Astrocyte (in vitro differentiated cells and primary cell): ENCODE results near the gene FNDC11. TPM values are rescaled to one million over a fixed set of nuclear protein-coding genes. Genes with fewer than 3 reads are reported as not detected.

Experiments used
- DNase-seq: peaks from one replicate; pipeline ENCODE4 v3.0.0-alpha.2; 2010; ENCODE audit warnings: low read depth
- FAIRE-seq: peaks from 2 replicates; lab custom pipeline; 2011; peaks lifted over from hg19 to GRCh38; lab: Jason Lieb, UNC
- H2AFZ ChIP-seq: 2 replicates; pipeline ENCODE4 v1.6.0; 2012; ENCODE audit warnings: low read depth, low read length, inconsistent platforms
- H3K27ac ChIP-seq: 2 replicates; pipeline ENCODE4 v1.5.1; 2011; ENCODE audit warnings: low read depth, low read length, inconsistent platforms
- H3K27me3 ChIP-seq: 2 replicates; pipeline ENCODE4 v1.6.0; 2011; ENCODE audit warnings: low read length, inconsistent platforms; ENCODE audit not compliant: insufficient read depth
- H3K36me3 ChIP-seq: 2 replicates; pipeline ENCODE4 v1.5.1; 2011; ENCODE audit warnings: low read length, inconsistent platforms; ENCODE audit not compliant: insufficient read depth
- H3K4me1 ChIP-seq: 2 replicates; pipeline ENCODE4 v1.5.1; 2011; ENCODE audit warnings: low read length, inconsistent platforms; ENCODE audit not compliant: insufficient read depth
- H3K4me2 ChIP-seq: 2 replicates; pipeline ENCODE4 v1.6.0; 2012; ENCODE audit warnings: low read length, inconsistent platforms
- H3K4me3 ChIP-seq: 2 replicates; pipeline ENCODE4 v1.5.1; 2011; ENCODE audit warnings: low read depth, mild to moderate bottlenecking, low read length, inconsistent platforms; ENCODE audit not compliant: insufficient read depth
- H3K79me2 ChIP-seq: 2 replicates; pipeline ENCODE4 v1.6.0; 2012; ENCODE audit warnings: mild to moderate bottlenecking, low read length, inconsistent platforms; ENCODE audit not compliant: insufficient read depth
- H3K9ac ChIP-seq: 2 replicates; pipeline ENCODE4 v1.6.0; 2012; ENCODE audit warnings: mild to moderate bottlenecking, low read length, inconsistent platforms
- H3K9me3 ChIP-seq: 2 replicates; pipeline ENCODE4 v1.5.1; 2012; ENCODE audit warnings: low read depth, mild to moderate bottlenecking, low read length, inconsistent platforms; ENCODE audit not compliant: insufficient read depth
- H4K20me1 ChIP-seq: 2 replicates; pipeline ENCODE4 v1.6.0; 2012; ENCODE audit warnings: low read length, inconsistent platforms; ENCODE audit not compliant: insufficient read depth
- H3K27ac Mint-ChIP-seq: one replicate; pipeline ENCODE4 v1.8.0; 2021; ENCODE audit warnings: mild to moderate bottlenecking, mixed read lengths; ENCODE audit not compliant: unreplicated experiment
- H3K27me3 Mint-ChIP-seq: one replicate; pipeline ENCODE4 v1.8.0; 2021; ENCODE audit warnings: low read depth, mixed read lengths; ENCODE audit not compliant: unreplicated experiment
- H3K36me3 Mint-ChIP-seq: one replicate; pipeline ENCODE4 v1.8.0; 2021; ENCODE audit warnings: low read depth, mixed read lengths; ENCODE audit not compliant: unreplicated experiment
- H3K4me1 Mint-ChIP-seq: one replicate; pipeline ENCODE4 v1.8.0; 2021; ENCODE audit warnings: low read depth, mixed read lengths; ENCODE audit not compliant: unreplicated experiment
- H3K4me3 Mint-ChIP-seq: one replicate; pipeline ENCODE4 v1.8.0; 2021; ENCODE audit warnings: mild to moderate bottlenecking, moderate library complexity, mixed read lengths; ENCODE audit not compliant: unreplicated experiment
- H3K9me3 Mint-ChIP-seq: one replicate; pipeline ENCODE4 v1.8.0; 2021; ENCODE audit warnings: mild to moderate bottlenecking, mixed read lengths; ENCODE audit not compliant: unreplicated experiment
- CTCF ChIP-seq: IDR thresholded peaks from 2 replicates; pipeline ENCODE4 v1.5.1; 2011; ENCODE audit warnings: low read depth, mild to moderate bottlenecking, inconsistent platforms, low read length, moderate library complexity; ENCODE audit not compliant: insufficient read depth
- EZH2 ChIP-seq: IDR thresholded peaks from 2 replicates; pipeline ENCODE4 v1.6.1; 2012; ENCODE audit warnings: mild to moderate bottlenecking, low read length, inconsistent platforms; ENCODE audit not compliant: insufficient read depth
- total RNA-seq: library from RNA; stranded (reverse); gene quantifications from 2 replicates; pipeline ENCODE4 v1.2.1, GENCODE V29; 2021

Gene FNDC11
- total RNA-seq, 1 donor from 2014 or later = 0.20 TPM

- Mint-ChIP-seq H3K27ac (no peak overlapping the region), H3K4me3 (no peak overlapping the region), H3K9me3 (no peaks in the 10 kb centered on the region), H3K27me3 (no peaks in the 10 kb centered on the region), H3K36me3 (peaks cover 5% of the 10 kb centered on the region), H3K4me1 (no peaks in the 10 kb centered on the region)
- H3K27me3 ChIP-seq = no peaks in the 10 kb centered on the region
- H3K4me3 ChIP-seq = no peak overlapping the region
- H3K4me1 ChIP-seq = no peaks in the 10 kb centered on the region
- no peak overlapping the region for H3K4me2 ChIP-seq
- H2AFZ ChIP-seq = no peak overlapping the region
- DNase-seq (no peak), FAIRE-seq (no peak)
- TF ChIP-seq CTCF (no peak), EZH2 (no peak)
- peaks cover 2% of the 10 kb centered on the region for H4K20me1 ChIP-seq
- H3K9me3 ChIP-seq = no peaks in the 10 kb centered on the region
- no peaks in the 10 kb centered on the region for H3K36me3 ChIP-seq
- no peak overlapping the region for H3K9ac ChIP-seq
- no peak overlapping the region for H3K27ac ChIP-seq
- H3K79me2 ChIP-seq = no peaks in the 10 kb centered on the region
Observed at GRCh38 chr20:63562461-63563224, 8.7 kb downstream of the FNDC11 start.

GRCh38 chr20:63563225-63563935 lies 9.4 kb downstream of the FNDC11 start:
- Histone ChIP-seq H3K4me3 (no peak overlapping the region), H3K27me3 (no peaks in the 10 kb centered on the region), H2AFZ (no peak overlapping the region), H3K9me3 (no peaks in the 10 kb centered on the region), H4K20me1 (peaks cover 9% of the 10 kb centered on the region), H3K4me2 (no peak overlapping the region), H3K79me2 (no peaks in the 10 kb centered on the region), H3K4me1 (no peaks in the 10 kb centered on the region), H3K9ac (no peak overlapping the region), H3K36me3 (no peaks in the 10 kb centered on the region), H3K27ac (no peak overlapping the region)
- H3K27me3 Mint-ChIP-seq = no peaks in the 10 kb centered on the region
- DNase-seq (no peak), FAIRE-seq (no peak)
- H3K27ac Mint-ChIP-seq = no peak overlapping the region
- TF ChIP-seq EZH2 (no peak), CTCF (no peak)
- H3K4me3 Mint-ChIP-seq = no peak overlapping the region
- no peaks in the 10 kb centered on the region for H3K4me1 Mint-ChIP-seq
- peaks cover 5% of the 10 kb centered on the region for H3K36me3 Mint-ChIP-seq
- H3K9me3 Mint-ChIP-seq = no peaks in the 10 kb centered on the region
